OCI-LY7 (cell line): Measurements from ENCODE around the gene CCNL1.

Experiments used
- CTCF ChIP-seq: fragments of 200-600 bp; sonication (generic); conservative IDR thresholded peaks from 2 replicates; pipeline ENCODE4 v1.5.1; 2014; ENCODE audit warnings: mild to moderate bottlenecking, antibody characterized with exemption, low read length, moderate library complexity, mixed read lengths
- EZH2phosphoT487 ChIP-seq: fragments of 200-600 bp; sonication (generic); IDR thresholded peaks from 2 replicates; pipeline ENCODE4 v1.6.1; 2018; ENCODE audit warnings: low read depth, borderline replicate concordance, mild to moderate bottlenecking, mixed run types, antibody characterized with exemption, low read length, moderate library complexity, mixed read lengths

DNA sequence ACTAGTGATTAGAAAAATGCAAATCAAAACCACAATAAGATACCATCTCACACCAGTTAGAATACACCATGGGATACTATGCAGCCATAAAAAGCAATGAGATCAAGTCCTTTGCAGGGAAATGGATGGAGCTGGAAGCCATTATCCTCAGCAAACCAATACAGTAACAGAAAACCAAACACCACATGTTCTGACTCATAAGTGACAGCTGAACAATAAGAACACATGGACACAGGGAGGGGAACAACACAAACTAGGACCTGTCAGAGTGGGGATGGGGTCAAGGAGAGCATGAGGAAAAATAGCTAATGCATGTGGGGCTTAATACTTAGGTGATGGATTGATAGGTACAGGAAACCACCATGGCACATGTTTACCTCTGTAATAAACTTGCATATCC, 36.0 kb upstream of the CCNL1 start:
- no peak for TF ChIP-seq EZH2phosphoT487
- TF ChIP-seq CTCF: no peak
